PC-3 (cell line): ENCODE results near the gene P2RX2. TPM values are rescaled to one million over a fixed set of nuclear protein-coding genes. Genes with fewer than 3 reads are reported as not detected.

Experiments used
- ATAC-seq: fragments of 200-7000 bp; cut with Tn5 transposase; 2 replicates; pipeline ENCODE4 v1.9.1; 2020; ENCODE audit warnings: mild to moderate bottlenecking, moderate library complexity
- BruUV-seq: library from RNA; stranded (reverse); fragments of 400-500 nt; replicated peaks from 2 replicates; lab custom pipeline; 2021; lab: Mats Ljungman, UMichigan
- CTCF ChIA-PET: fragments of 300-600 bp; sonication (Branson Sonifier 250); formaldehyde crosslinking; loops from one replicate; lab custom pipeline; 2022; ENCODE audit warnings: antibody characterized with exemption; lab: Charles Lee
- POLR2A ChIA-PET: fragments of 300-600 bp; sonication (Branson Sonifier 250); formaldehyde crosslinking; loops from one replicate; lab custom pipeline; 2022; ENCODE audit warnings: antibody characterized with exemption; ENCODE audit not compliant: unreplicated experiment; lab: Charles Lee
- DNase-seq: peaks from one replicate; pipeline ENCODE4 v3.0.0-alpha.2; 2015
- H2AFZ ChIP-seq: fragments of 300-600 bp; sonication (generic); 2 replicates; pipeline ENCODE4 v1.6.0; 2016; ENCODE audit warnings: antibody characterized with exemption, low read length
- H3F3A ChIP-seq: fragments of 300-600 bp; sonication (generic); one replicate; pipeline ENCODE4 v1.6.0; 2017; ENCODE audit warnings: antibody characterized with exemption, low read length, control low read depth, mild to moderate bottlenecking; ENCODE audit not compliant: unreplicated experiment
- H3K27ac ChIP-seq: fragments of 300-600 bp; sonication (generic); 2 replicates; pipeline ENCODE4 v1.5.1; 2016; ENCODE audit warnings: mild to moderate bottlenecking, low read length
- H3K27me3 ChIP-seq: fragments of 300-600 bp; sonication (generic); 2 replicates; pipeline ENCODE4 v1.6.1; 2016; ENCODE audit warnings: low read length, mixed read lengths
- H3K36me3 ChIP-seq: fragments of 300-600 bp; sonication (generic); 2 replicates; pipeline ENCODE4 v1.6.1; 2016; ENCODE audit warnings: low read depth, mixed run types, low read length, mixed read lengths
- H3K4me1 ChIP-seq: fragments of 300-600 bp; sonication (generic); 2 replicates; pipeline ENCODE4 v1.5.1; 2016; ENCODE audit warnings: low read length; ENCODE audit not compliant: insufficient read depth
- H3K4me2 ChIP-seq: fragments of 300-600 bp; sonication (generic); 2 replicates; pipeline ENCODE4 v1.6.0; 2016; ENCODE audit warnings: low read length
- H3K4me3 ChIP-seq: fragments of 300-600 bp; sonication (generic); 2 replicates; pipeline ENCODE4 v1.5.1; 2016; ENCODE audit warnings: mild to moderate bottlenecking, low read length, mixed read lengths
- H3K79me2 ChIP-seq: fragments of 300-600 bp; sonication (generic); 2 replicates; pipeline ENCODE4 v1.6.1; 2017; ENCODE audit warnings: low read length, mixed read lengths
- H3K9ac ChIP-seq: fragments of 300-600 bp; sonication (generic); 2 replicates; pipeline ENCODE4 v1.6.0; 2016; ENCODE audit warnings: mild to moderate bottlenecking, low read length
- H3K9me2 ChIP-seq: fragments of 300-600 bp; sonication (generic); replicated peaks from 2 replicates; pipeline ENCODE4 v1.6.1; 2016; ENCODE audit warnings: mixed run types, low read length, mixed read lengths
- H3K9me3 ChIP-seq: fragments of 300-600 bp; sonication (generic); 2 replicates; pipeline ENCODE4 v1.6.1; 2016; ENCODE audit warnings: low read length, mixed read lengths
- H4K20me1 ChIP-seq: fragments of 300-600 bp; sonication (generic); 2 replicates; pipeline ENCODE4 v1.6.1; 2016; ENCODE audit warnings: low read length, mixed read lengths
- CTCF ChIP-seq: fragments of 300-600 bp; sonication (generic); conservative IDR thresholded peaks from 2 replicates; pipeline ENCODE4 v1.5.1; 2017; ENCODE audit warnings: antibody characterized with exemption, low read depth, mild to moderate bottlenecking, low read length
- EZH2 ChIP-seq: fragments of 300-600 bp; sonication (generic); IDR thresholded peaks from one replicate; pipeline ENCODE4 v1.6.1; 2017; ENCODE audit warnings: antibody characterized with exemption, mild to moderate bottlenecking, low read length; ENCODE audit not compliant: unreplicated experiment
- EZH2phosphoT487 ChIP-seq: fragments of 300-600 bp; sonication (generic); IDR thresholded peaks from 2 replicates; pipeline ENCODE4 v1.6.1; 2018; ENCODE audit warnings: mild to moderate bottlenecking, antibody characterized with exemption, low read length, borderline replicate concordance
- intact Hi-C: fragments of 100-400 bp; cut with micrococcal nuclease; formaldehyde crosslinking; loops from 2 replicates; pipeline ENCODE4 v1.9.0; 2023
- total RNA-seq: library from RNA; depleted of rRNA; stranded (reverse); fragments of >200 nt; gene quantifications from 2 replicates; pipeline ENCODE4 v1.2.3, GENCODE V29; 2014

P2RX2 gene
- total RNA-seq, 1 experiment from 2014 or later = not detected

- no peaks in the 10 kb centered on the region for H4K20me1 ChIP-seq
- CTCF ChIA-PET = no interaction called here
- POLR2A ChIA-PET = no interaction called here
These were observed 4.5 kb upstream of the P2RX2 start for GRCh38 chr12:132614029-132614428.

GRCh38 chr12:132614861-132615578 is 3.6 kb upstream of the P2RX2 start:
- ChIA-PET POLR2A (no interaction called here), CTCF (interaction anchor here (0.9 to 1.2 kb wide), 4 partner anchors 14 to 201 kb away, joined by 4 to 7 read pairs (median 6); no protein-coding TSS in a partner anchor)
- Histone ChIP-seq H3K27ac (no peak overlapping the region), H2AFZ (peak overlapping the region; percentile 11; the same call in 1 of the 2 replicates), H3K9me3 (0 out of 2 replicates have a peak, but pooled peaks cover 3% of the 10 kb centered on the region), H3K4me1 (no peaks in the 10 kb centered on the region), H3K79me2 (no peaks in the 10 kb centered on the region), H3K36me3 (no peaks in the 10 kb centered on the region), H3K4me2 (no peak overlapping the region), H4K20me1 (no peaks in the 10 kb centered on the region), H3K27me3 (peaks cover 38% of the 10 kb centered on the region), H3K9me2 (no peaks in the 10 kb centered on the region), H3F3A (no peaks in the 10 kb centered on the region), H3K9ac (no peak overlapping the region), H3K4me3 (no peak overlapping the region)
- no peak for TF ChIP-seq EZH2
- no peak for TF ChIP-seq EZH2phosphoT487
- peak; percentile 97 for TF ChIP-seq CTCF
- peak; percentile 90 for DNase-seq
- ATAC-seq = peak; percentile 97
- intact Hi-C loops = loop anchor here (1.0 kb wide), 2 partner anchors 15 to 200 kb away; no protein-coding TSS in a partner anchor
- BruUV-seq = no TSS peak

More at GRCh38 chr12:132614029-132614428, 4.5 kb upstream of the P2RX2 start:
- no peak overlapping the region for H2AFZ ChIP-seq
- no peak for ATAC-seq
- no peak for DNase-seq
- intact Hi-C loops = no loop called here
- no peak overlapping the region for H3K4me3 ChIP-seq
- no peak overlapping the region for H3K4me2 ChIP-seq
- BruUV-seq = no TSS peak
- H3K36me3 ChIP-seq = no peaks in the 10 kb centered on the region
- no peak overlapping the region for H3K27ac ChIP-seq
- H3K79me2 ChIP-seq = no peaks in the 10 kb centered on the region
- no peaks in the 10 kb centered on the region for H3K9me2 ChIP-seq
- H3K4me1 ChIP-seq = no peaks in the 10 kb centered on the region
- 0 out of 2 replicates have a peak, but pooled peaks cover 3% of the 10 kb centered on the region for H3K9me3 ChIP-seq
- no peak overlapping the region for H3K9ac ChIP-seq
- peaks cover 34% of the 10 kb centered on the region for H3K27me3 ChIP-seq
- H3F3A ChIP-seq = no peaks in the 10 kb centered on the region
- no peak for TF ChIP-seq EZH2
- no peak for TF ChIP-seq EZH2phosphoT487
- no peak for TF ChIP-seq CTCF

- BruUV-seq = no TSS peak
- ChIA-PET POLR2A (no interaction called here), CTCF (interaction anchor here (1.0 to 1.2 kb wide), 3 partner anchors 14 to 201 kb away, joined by 4 to 7 read pairs (median 6); no protein-coding TSS in a partner anchor)
- no peaks in the 10 kb centered on the region for H3F3A ChIP-seq
- no peaks in the 10 kb centered on the region for H3K79me2 ChIP-seq
- H3K9ac ChIP-seq = no peak overlapping the region
- H3K9me3 ChIP-seq = 0 out of 2 replicates have a peak, but pooled peaks cover 3% of the 10 kb centered on the region
- no peaks in the 10 kb centered on the region for H4K20me1 ChIP-seq
- intact Hi-C loops = loop anchor here (1.0 kb wide), 2 partner anchors 15 to 200 kb away; no protein-coding TSS in a partner anchor
- ATAC-seq = no peak
- H2AFZ ChIP-seq = no peak overlapping the region
- peaks cover 38% of the 10 kb centered on the region for H3K27me3 ChIP-seq
- no peak overlapping the region for H3K4me3 ChIP-seq
- no peak for TF ChIP-seq EZH2phosphoT487
- no peak for TF ChIP-seq EZH2
- TF ChIP-seq CTCF = no peak
- no peak for DNase-seq
- H3K4me1 ChIP-seq = no peaks in the 10 kb centered on the region
- no peaks in the 10 kb centered on the region for H3K9me2 ChIP-seq
- no peaks in the 10 kb centered on the region for H3K36me3 ChIP-seq
- no peak overlapping the region for H3K4me2 ChIP-seq
- H3K27ac ChIP-seq = no peak overlapping the region
These were observed 3.0 kb upstream of the P2RX2 start for GRCh38 chr12:132615579-132616038.
